NB4 (cell line): ENCODE measurements around the gene HLCS.

Experiments used
- MYC ChIP-seq: IDR thresholded peaks from 2 replicates; pipeline ENCODE4 v1.6.1; 2011; ENCODE audit warnings: low read depth, low read length
- POLR2A ChIP-seq: IDR thresholded peaks from 2 replicates; pipeline ENCODE4 v1.6.1; 2011; ENCODE audit warnings: mild to moderate bottlenecking; ENCODE audit not compliant: insufficient read length; ENCODE audit errors: extremely low read depth
- TF ChIP-seq, protein P1 (sequence below): IDR thresholded peaks from one replicate; pipeline ENCODE4 v1.5.1; 2012; ENCODE audit warnings: low read depth, low read length
- TF ChIP-seq, protein P2 (sequence below): IDR thresholded peaks from 2 replicates; pipeline ENCODE4 v1.6.1; 2011; ENCODE audit warnings: low read depth, low read length

DNA sequence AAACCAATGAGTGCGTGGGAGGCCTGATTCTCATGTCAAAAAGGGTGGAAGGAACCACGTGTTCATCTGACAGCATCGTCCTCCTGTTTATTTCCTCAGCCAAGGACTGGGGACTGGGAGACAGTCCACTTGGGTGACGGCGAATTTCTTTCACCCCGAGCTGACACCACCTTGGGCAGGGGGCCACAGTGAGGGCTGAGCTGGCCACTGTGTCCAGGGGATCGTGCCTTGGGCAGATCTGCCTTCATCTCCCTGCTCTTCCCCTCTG is 145.5 kb downstream of the HLCS start:
- TF ChIP-seq, protein P1, sequence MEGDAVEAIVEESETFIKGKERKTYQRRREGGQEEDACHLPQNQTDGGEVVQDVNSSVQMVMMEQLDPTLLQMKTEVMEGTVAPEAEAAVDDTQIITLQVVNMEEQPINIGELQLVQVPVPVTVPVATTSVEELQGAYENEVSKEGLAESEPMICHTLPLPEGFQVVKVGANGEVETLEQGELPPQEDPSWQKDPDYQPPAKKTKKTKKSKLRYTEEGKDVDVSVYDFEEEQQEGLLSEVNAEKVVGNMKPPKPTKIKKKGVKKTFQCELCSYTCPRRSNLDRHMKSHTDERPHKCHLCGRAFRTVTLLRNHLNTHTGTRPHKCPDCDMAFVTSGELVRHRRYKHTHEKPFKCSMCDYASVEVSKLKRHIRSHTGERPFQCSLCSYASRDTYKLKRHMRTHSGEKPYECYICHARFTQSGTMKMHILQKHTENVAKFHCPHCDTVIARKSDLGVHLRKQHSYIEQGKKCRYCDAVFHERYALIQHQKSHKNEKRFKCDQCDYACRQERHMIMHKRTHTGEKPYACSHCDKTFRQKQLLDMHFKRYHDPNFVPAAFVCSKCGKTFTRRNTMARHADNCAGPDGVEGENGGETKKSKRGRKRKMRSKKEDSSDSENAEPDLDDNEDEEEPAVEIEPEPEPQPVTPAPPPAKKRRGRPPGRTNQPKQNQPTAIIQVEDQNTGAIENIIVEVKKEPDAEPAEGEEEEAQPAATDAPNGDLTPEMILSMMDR = no peak
- no peak for TF ChIP-seq POLR2A
- no peak for TF ChIP-seq MYC
- TF ChIP-seq, protein P2, sequence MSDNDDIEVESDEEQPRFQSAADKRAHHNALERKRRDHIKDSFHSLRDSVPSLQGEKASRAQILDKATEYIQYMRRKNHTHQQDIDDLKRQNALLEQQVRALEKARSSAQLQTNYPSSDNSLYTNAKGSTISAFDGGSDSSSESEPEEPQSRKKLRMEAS = peak; percentile 86
